Liver (tissue), 2 donors: ENCODE results near the gene MTFR1L.

Source experiments
- REST ChIP-seq: IDR thresholded peaks from 2 replicates; pipeline ENCODE4 v1.6.1; 2016; ENCODE audit warnings: antibody characterized with exemption, mild to moderate bottlenecking
- TF ChIP-seq, protein P1 (sequence below): fragments of 150-350 bp; IDR thresholded peaks from 2 replicates; pipeline ENCODE4 v1.5.1; 2017; ENCODE audit warnings: improper control_type of control experiment, low read depth, low read length; ENCODE audit not compliant: missing input control
- donor health status: healthy.

DNA sequence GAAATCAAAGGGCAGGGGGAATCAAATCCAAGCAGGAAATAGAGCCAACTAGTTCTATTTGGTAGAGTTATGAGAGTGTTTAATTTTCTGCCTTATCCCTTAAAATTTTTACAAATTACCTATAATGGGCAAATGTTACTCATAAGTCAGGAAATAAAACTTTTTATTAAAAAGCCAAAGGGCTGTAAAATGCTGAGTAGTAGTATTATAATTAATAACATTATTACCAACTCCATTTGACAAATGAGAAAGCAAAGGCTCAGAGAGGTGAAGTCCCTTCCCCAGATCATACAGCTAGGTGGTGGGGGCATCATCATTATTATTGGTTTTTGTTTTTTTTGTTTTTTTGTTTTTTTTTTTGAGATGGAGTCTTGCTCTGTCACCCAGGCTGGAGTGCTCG lies 16.4 kb upstream of the MTFR1L start:
- TF ChIP-seq, protein P1, sequence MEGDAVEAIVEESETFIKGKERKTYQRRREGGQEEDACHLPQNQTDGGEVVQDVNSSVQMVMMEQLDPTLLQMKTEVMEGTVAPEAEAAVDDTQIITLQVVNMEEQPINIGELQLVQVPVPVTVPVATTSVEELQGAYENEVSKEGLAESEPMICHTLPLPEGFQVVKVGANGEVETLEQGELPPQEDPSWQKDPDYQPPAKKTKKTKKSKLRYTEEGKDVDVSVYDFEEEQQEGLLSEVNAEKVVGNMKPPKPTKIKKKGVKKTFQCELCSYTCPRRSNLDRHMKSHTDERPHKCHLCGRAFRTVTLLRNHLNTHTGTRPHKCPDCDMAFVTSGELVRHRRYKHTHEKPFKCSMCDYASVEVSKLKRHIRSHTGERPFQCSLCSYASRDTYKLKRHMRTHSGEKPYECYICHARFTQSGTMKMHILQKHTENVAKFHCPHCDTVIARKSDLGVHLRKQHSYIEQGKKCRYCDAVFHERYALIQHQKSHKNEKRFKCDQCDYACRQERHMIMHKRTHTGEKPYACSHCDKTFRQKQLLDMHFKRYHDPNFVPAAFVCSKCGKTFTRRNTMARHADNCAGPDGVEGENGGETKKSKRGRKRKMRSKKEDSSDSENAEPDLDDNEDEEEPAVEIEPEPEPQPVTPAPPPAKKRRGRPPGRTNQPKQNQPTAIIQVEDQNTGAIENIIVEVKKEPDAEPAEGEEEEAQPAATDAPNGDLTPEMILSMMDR, result no peak
- TF ChIP-seq REST, result no peak
